Amygdala (tissue), 56 donors: ENCODE data around the gene XXYLT1.

ENCODE experiments used
- DNase-seq, 56 donors: peaks; one replicate each; lab custom pipeline; 2025; lab: John Stamatoyannopoulos, UW

Gene XXYLT1

DNA sequence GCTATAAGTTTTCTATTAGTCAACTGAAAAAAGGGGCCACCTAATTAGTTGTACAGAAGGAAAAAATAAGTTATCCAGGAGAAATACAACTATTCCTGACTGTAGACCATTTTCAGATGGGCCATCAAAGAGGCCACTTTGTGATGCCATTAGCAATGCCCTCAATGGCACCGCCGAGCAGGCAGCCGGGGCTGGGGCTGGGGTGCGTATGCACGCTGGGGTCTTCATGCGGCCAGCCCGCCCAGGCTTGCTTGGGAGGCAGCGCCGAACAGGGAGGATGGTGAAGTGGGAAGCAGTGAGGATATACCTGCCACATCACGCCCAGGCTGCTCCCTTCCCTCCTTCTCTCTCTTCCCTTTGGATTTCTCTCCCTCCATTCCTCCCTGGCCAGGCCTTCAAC lies 128.4 kb downstream of the XXYLT1 start:
- DNase-seq, result no peak

DNA sequence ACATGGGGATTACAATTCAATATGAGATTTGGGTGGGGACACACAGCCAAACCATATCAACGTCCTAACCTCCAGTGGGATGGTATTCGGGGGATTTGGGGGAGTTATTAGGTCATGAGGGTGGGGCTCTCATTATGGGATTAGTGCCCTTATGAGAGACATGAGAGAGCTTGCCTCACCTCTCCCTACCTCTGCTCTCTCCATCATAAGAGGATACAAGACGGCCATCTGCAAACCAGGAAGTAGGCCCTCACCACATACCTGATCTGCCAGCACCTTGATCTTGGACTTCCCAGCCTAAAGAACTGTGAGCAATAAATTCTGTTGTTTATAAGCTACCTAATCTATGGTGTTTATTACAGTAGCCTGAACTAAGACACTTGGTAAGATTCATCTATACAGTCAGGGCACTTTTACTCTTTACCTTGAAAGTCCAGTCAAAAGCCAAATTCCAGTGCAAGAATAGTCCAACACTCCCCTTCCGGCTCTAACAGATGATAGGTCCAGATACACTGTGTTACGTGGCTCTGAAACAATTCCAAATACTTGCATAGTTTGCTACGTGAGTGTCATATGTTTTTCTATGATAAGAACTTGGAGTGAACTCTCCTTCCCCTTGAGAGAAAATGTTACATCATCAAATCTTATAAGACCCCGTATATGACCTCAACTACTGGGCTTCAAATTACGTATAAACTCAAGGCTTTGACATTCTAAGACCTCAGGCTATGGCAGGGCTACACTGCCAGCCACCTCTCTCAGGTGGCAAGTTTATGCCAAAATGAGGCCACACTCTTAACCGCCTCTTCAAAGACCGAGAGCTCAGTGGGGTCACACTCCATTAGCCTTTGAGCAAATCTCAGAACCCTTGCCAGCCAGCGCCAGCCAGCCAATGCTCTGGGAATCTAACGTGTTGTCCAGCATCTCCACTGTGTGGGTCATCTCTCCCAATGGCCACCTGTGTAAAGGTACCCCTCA lies 129.9 kb downstream of the XXYLT1 start:
- DNase-seq, result no peak

DNA sequence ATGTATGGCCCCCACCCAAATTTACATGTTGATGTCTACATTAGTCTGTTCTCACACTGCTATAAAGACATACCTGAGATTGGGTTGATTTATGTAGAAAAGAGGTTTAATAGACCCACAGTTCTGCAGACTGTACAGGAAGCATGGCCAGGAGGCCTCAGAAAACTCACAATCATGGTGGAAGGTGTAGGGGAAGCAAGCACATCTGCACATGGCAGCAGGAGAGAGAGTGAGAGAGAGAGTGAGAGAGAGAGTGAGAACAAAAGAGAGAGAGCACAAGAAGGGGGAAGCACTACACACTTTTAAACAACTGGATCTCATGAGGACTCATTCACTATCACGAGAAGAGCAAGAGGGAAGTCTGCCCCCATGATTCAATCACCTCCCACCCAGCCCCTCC lies 130.5 kb downstream of the XXYLT1 start:
- DNase-seq, result no peak

DNA sequence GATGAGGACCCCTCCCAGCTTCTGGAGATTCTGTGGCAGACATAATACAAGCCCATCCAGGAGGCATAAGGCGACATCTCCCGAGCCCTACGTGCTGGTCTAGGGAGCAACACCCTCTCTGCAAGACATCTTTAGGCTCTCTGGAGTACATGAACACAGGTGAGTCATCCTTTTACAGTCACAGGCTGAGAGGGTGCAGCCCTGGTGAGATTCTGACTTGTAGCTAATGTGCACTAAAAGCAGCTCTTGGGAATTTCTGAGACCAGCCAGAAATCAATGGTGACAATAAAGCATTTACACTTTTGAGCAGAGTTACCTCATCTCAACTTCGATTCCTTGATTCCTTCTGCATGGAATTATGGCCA lies 131.1 kb downstream of the XXYLT1 start:
- no peak for DNase-seq

DNA sequence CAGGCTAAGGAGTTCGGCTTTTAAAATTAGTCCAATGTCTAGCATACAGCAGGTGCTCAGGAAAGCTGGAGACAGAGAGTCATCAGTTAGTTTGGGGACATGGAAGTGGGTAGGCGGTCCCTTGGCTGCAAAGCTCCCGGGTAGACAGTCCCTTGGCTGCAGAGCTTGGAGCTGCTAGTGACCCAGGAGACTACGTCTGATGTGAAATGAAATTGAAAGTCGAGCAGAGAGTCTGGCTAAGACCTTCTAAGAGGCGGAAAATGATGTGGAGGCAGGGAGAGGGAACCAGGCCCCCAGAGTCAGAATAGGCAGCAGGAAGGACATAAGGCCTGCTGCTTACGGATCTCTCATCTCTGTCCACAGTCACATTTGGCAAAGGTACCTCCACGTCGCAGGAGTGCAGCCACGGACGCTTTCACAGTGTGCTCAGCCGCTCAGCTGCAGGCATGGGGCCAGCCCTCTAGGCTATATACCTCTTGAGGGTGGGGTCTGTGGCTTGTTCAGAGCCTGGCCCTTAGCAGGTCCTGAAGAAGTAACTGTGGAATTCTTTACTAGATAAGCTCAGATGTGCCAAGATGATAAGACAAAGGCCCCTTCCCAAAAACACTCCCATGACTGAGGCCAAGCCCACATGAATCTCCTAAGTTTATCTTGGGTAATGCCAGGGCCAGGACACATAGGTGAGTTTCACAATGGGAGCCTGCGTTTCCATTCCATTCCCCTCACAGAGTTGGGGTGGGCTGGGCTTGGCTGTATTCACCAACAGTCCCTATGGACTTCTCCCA lies 131.7 kb downstream of the XXYLT1 start:
- DNase-seq, result no peak

DNA sequence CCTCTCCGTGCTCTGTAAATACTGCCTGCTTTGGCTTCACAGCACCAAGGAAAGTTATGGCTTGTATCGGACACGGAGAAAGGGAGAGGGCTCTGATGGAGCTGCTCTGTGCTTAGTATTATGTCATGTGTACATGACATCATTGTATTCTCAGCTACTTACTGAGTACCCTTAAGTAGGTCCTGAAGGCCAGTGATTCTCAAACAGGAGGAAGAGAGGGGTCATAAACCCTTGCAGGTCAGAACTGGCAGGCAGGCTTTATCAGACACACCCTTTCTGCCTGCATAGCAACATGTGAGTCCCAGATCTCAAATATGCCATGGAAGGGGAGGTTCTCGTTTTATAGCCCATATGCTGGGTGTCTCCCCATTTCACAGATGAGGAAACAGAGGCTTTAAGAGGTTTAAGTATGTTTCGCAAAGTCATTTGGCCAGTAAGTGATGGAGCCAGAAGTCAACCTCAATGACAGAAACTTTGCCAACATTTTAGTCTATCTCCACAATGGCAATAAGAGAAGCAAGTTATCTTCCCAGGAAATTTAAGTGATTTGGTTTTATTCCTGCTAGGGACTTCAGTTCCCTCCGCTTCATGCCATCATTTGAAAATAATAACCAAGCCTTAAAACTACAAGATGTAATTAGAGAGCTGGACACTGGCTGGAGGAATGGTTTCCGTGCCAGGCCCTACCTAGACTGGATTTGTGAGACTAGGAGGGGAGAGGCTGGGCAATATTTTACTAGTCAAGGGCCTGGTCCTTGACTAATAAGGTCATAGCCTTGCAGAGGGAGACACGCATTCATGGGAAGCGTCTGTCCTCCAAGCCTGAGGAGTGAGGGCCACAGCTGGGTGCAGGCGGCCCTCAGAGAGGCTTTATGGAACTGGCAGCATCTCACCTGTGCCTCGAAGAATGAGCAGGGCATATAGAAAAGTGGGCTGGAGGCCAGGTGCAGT lies 133.0 kb downstream of the XXYLT1 start:
- DNase-seq, result no peak

DNA sequence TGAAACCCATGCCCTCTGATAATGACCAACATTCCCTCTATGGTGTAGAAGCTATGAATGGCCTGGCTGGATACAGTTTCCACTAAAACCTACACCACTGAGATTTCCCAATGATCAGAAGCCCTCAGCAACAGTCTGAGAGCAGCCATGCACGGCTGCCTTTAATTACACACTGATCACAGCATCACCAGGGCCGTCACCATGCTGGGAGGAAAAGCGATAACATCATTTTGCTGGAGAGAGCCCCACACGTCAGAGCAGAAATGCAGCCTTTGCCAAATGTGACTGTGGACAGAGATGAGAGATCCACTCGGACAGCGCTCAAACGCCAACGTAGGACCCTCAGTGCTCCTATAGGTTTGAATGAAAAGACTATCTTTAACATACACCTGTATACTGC lies 135.0 kb downstream of the XXYLT1 start:
- DNase-seq, result no peak

DNA sequence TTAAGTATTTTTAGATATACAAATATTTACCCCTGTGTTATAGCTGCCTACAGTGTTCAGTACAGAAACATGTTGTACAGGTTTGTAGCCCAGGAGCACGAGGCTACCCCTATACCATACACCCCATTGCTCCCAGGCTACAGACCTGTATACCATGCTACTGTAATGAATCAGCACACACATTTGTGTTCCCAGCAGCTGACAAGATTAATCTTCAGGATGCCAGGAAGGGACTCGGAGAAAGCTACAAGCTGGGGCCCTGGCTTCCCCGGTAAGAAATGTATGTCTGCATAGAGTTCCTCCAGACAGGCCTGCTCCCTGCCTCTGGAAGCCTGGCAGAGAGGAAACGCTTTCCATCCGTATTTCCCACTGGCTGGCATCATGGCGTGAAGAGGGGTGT lies 136.5 kb downstream of the XXYLT1 start:
- no peak for DNase-seq

DNA sequence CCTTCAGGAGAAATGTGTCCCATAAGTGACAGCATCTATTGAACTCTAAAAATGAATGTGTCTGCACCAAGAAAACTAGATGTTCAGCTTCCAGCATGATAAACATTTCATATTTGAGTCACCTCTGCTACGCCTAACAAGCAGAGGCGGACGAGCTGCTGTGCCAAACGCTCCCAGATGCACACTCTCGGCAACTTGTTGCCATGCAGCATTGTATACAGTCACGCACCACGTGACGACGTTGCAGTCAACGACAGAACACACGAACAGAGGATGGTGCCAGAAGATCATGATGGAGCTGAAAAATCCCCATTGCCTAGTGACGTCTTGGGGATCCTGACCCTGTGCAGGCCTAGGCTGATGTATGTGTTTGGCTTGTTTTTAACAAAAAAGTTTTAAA lies 137.5 kb downstream of the XXYLT1 start:
- DNase-seq, result peak in 24 of 56 donors; percentile 7 to 67 (median 27)

DNA sequence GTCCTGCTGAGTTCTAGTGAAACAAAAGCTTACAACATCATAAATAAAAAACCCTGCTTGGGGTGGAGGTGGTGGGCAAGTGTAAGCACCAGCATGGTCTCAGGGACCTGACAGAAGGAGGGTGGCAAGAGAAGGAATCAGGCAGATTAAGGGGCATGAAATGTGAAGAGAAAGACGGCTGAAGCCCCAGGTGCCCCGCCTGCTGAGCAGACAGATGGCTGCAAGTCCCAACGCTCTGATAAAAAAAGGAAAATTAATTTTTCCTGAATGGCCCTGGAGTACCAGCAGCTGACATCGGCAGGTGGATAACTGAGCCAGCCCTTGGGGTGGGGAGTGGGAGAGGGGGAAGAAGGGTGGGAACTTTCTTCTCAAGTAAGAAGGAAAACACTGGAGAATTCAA lies 137.9 kb downstream of the XXYLT1 start:
- DNase-seq, result no peak

DNA sequence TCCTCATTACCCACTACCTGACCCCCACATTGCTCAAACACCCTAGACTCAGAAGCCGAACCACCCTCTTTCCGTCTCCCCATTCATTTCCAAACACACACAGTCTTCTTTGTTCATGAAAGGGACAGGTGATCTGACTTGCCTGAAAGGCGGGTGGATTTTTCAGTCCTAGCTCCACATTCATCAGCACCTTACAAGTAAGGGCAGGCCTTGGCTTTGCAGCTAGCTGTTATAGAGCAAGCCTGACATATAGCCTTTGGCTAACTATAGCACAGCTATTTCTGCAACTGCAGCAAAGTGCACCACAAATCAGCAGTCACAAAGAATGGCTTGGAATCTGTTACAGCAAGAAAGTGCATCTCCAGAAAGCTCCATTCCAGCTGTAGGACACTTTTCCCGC lies 139.8 kb downstream of the XXYLT1 start:
- DNase-seq, result no peak

DNA sequence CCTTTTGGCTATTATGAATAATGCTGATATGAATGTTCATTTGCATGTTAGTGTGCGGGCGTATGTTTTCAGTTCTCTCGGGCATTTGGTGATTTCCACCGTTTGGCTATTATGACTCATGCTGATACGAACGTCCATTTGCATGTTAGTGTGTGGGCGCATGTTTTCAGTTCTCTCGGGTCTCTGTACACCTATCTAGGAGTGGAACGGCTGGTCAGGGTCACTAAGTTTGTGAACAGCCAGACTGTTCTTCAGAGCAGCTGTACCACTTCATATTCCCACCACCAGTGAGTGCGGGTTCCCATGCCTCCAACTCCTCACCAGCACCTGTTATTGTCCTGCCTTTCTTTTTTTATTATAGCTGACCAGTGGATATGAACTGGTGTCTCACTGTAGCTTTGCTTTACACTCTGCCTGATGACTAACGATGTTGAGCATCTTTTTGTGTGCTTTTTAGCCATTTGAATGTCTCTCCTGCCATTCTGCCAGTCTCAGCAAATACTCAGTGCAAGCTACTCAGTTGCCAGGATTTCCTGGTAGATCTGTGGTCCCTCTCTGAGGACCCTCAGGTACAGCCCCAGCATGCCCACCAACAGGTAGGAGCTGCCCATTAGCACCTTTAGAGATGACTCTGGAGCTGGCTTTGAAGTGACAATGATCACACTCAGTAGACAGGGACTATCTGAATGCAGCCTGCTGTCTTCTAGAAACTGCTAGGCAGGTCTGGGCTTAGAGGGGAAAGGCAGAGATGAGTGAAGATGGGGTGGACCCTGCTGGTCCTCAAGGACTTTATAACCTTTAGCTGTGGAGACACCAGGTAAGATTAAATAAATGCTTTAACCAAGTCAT lies 141.1 kb downstream of the XXYLT1 start:
- no peak for DNase-seq

DNA sequence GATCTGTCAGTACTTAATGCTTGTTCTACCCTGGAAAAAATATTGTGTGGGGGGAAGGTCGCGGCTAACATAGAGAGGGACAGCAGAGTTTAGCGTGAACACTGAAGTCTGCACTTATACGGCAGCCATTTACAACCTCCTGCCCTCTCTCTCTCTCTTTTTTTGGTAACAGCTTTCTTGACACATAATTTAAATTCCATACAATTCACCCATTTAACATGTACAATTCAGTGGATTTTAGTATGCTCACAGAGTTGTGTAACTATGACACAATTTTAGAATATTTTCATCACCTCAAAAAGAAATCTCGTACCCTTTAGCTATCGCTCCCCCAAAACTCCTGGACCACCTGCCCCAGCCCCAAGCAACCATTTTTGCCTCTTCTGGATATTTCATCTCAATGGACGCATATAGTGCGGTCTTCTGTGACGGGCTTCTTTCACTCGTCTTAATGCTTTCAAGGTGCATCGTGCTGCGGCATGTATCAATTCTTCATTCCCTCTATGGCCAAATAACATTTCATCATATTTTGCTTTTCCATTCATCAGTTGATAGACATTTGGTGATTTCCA lies 141.8 kb downstream of the XXYLT1 start:
- DNase-seq, result no peak

DNA sequence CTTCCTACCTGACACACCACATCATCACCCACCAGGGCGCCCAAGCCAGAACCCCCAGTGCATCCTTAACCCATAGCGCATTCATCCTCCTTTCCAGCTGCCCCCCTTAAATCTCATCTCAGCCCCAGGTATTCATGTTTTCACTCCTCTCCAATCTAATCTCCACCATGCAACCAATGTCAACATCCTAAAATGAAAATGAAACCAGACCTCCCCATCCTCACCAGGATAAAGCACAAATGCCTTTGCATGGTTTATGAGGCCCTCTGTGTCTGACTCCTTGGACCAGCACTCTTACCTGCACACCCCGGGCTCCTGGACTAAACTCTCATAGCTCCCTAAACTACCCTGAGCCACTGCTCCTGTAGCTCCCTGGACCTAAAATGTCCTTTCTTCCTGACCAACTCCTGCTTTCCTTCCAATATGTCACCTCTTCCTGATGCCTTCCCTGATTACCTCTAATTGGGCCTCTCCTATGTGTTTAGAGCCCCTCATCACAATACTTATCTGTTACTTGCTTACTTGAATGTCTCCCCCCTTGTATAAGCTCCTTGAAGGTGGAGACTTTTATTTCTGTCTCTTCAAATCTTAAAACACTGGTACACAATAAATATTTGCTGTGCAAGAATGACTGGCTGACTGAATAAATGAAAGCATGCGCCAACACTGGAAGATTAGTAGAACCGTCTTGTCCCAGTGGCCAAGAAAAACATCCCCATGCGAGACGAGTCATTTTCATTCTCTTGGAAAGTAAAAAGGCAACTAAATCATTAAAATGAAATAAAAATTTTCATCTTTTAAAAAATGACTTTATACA lies 142.5 kb downstream of the XXYLT1 start:
- no peak for DNase-seq

DNA sequence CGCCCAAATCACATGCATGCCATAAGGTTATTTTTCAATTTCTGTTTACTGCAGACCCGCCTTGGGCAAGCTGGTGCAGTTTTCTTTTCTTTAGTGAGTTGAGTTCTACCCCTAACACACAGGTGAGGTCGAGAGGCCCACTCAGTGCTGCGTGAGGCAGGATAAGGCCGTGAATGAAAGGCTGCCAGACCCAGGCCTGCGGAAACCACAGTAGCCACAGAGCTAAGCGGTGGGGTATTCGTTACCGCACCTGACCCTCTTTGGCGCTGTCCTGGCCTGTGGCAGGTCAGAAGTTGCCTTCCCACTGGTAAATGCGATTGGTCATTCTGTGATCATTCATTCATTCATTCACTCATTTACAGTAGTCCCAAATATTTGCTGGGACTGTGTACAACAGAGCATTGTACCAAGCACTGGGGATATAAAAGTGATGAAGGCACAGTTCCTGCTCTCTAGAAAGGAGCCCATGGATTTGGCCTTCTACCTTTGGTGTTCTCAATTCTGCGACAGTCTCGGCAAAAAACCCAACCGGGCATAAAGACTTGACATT lies 144.8 kb downstream of the XXYLT1 start:
- no peak for DNase-seq

DNA sequence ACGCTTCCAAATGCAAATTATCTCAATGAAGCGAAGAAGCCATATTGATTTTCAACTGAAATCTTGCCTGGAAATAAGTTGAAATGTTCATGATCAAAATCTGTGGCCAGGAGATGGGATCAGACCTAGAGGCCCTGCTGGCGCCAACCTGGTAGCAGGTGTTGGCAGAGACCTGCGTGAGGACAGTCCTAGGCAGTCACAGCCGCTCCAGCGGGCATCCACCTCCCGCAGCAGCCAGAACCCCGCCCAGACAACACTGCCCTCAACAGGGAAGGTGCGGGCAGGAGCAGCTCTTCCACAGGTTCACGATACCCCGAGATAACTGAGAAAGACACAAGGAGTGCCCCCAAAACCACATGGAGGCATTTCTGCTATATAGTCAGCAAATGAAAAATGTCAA lies 145.3 kb downstream of the XXYLT1 start:
- DNase-seq, result no peak

DNA sequence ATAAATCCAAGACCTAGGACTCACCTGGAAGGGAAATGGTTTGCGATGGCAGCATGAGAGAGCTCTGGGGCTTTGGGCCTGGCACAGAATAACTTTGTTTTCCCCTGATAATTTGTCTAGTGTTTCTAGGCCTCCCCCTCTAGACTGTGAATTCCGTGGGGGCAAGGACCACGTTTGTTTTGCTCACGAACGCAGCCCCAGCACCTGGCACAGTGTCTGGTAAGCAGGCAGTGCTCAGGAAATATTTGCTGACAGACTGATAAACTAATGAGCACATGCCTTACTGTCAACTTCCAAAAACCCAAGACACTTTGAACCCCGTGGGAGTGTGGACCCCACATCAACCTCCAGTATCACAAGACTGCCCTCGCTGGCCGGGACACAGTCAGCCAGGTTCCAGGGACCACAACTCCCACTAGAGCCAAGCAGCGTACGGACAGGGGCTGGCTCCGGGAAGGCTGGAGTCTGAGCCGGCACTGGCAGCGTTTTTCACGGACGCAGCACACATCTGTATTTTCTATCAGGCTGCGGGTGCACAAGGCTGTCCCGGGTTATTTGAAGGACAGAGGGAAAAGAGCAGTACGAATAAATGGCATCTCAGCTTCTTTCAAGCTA lies 146.5 kb downstream of the XXYLT1 start:
- DNase-seq, result no peak

DNA sequence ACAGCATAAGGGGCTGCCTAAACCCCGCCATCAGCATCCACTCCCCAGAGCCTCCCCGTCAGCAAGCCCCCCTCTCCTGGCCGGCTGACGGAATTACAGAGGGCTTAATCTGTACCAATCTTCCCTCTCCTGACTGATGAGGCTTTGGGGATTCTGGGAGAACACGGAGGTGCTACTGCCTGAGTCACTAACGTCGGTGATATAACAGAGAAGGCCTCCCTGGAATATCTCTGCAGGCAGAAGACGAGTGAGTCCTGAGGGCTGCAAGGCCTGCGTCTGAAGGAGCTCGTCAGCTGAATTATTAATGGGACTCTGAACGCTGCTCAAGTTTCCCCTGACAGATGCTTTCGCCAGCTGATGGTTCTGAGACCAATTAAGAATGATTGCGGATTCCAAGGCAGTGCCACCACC lies 147.7 kb downstream of the XXYLT1 start:
- no peak for DNase-seq
